ENCODE measurements around the gene XRCC3.

DNA sequence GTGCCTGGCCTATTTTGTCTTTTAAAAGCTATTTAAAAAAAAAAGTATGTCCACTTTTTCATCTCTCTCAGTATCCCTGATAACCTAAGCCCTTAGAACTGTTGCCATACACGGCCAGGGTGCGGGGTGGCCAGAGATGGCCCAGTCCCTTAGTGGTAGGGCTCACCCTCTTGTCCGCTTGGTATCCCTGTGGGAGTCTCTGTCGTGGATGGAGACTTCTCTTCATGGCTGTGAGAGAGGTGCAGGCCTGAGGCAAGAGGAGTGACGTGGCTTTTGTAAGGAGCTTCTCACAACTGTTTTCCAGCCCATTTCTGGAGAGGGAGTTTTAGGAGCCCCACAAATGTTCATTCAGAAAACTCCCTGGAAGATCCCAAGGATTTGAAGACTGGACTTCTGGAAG lies 26.8 kb downstream of the XRCC3 start:
- TF ChIP-seq, protein P1, sequence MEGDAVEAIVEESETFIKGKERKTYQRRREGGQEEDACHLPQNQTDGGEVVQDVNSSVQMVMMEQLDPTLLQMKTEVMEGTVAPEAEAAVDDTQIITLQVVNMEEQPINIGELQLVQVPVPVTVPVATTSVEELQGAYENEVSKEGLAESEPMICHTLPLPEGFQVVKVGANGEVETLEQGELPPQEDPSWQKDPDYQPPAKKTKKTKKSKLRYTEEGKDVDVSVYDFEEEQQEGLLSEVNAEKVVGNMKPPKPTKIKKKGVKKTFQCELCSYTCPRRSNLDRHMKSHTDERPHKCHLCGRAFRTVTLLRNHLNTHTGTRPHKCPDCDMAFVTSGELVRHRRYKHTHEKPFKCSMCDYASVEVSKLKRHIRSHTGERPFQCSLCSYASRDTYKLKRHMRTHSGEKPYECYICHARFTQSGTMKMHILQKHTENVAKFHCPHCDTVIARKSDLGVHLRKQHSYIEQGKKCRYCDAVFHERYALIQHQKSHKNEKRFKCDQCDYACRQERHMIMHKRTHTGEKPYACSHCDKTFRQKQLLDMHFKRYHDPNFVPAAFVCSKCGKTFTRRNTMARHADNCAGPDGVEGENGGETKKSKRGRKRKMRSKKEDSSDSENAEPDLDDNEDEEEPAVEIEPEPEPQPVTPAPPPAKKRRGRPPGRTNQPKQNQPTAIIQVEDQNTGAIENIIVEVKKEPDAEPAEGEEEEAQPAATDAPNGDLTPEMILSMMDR (IDR thresholded peaks at IDR 0.05): no peak
- TF ChIP-seq TCF7L2 (IDR thresholded peaks at IDR 0.05; ENCODE audit: low read depth, low read length): no peak
- no peak for TF ChIP-seq SIN3A (IDR thresholded peaks at IDR 0.05; ENCODE audit: borderline replicate concordance, insufficient read depth, low read depth, low read length)

All from Panc1 (cell line).